Activated CD4-positive, alpha-beta memory T cell treated with anti-CD3 and anti-CD28 coated beads, Interleukin-2, amount 10 ng/mL, durations not matched to agents 7 days and 5 days (primary cell): ENCODE data around the gene SCRN2. TPM values are rescaled to one million over a fixed set of nuclear protein-coding genes. Genes with fewer than 3 reads are reported as not detected.

Source experiments
- CTCF ChIA-PET: fragments of 350-600 bp; sonication (Branson Sonifier 250); formaldehyde crosslinking; loops from one replicate; lab custom pipeline; 2021; ENCODE audit warnings: antibody characterized with exemption, inconsistent platforms; lab: Charles Lee
- POLR2A ChIA-PET: fragments of 350-600 bp; sonication (Branson Sonifier 250); formaldehyde crosslinking; loops from one replicate; lab custom pipeline; 2021; ENCODE audit warnings: antibody characterized with exemption; lab: Charles Lee
- DNase-seq: peaks from one replicate; pipeline ENCODE4 v3.0.0-alpha.2; 2020
- H3K27ac Mint-ChIP-seq: one replicate; pipeline ENCODE4 v1.8.0; 2021; ENCODE audit warnings: mild to moderate bottlenecking, mixed read lengths
- H3K27me3 Mint-ChIP-seq: one replicate; pipeline ENCODE4 v1.8.0; 2021; ENCODE audit warnings: mixed read lengths
- H3K36me3 Mint-ChIP-seq: one replicate; pipeline ENCODE4 v1.8.0; 2021; ENCODE audit warnings: low read depth, mixed read lengths
- H3K4me1 Mint-ChIP-seq: one replicate; pipeline ENCODE4 v1.8.0; 2021; ENCODE audit warnings: mixed read lengths
- H3K4me3 Mint-ChIP-seq: one replicate; pipeline ENCODE4 v1.8.0; 2021; ENCODE audit warnings: mild to moderate bottlenecking, mixed read lengths
- H3K9me3 Mint-ChIP-seq: one replicate; pipeline ENCODE4 v1.8.0; 2021; ENCODE audit warnings: mixed read lengths
- total RNA-seq, 2 experiments: library from RNA; stranded (reverse); gene quantifications; one replicate each; pipeline ENCODE4 v1.2.3, GENCODE V29; 2021

Gene SCRN2
- total RNA-seq, 2 experiments from 2014 or later, result 29.1 to 29.8 TPM

- no peak overlapping the region for H3K27ac Mint-ChIP-seq
- H3K36me3 Mint-ChIP-seq, result no peaks in the 10 kb centered on the region
- no peak for DNase-seq
- H3K27me3 Mint-ChIP-seq, result peaks cover 39% of the 10 kb centered on the region
- CTCF ChIA-PET, result interaction anchor here (0.7 to 1.6 kb wide), 4 partner anchors 10 to 37 kb away, joined by 3 to 4 read pairs (median 3); partner anchors contain the start of gene SCRN2
- no peak overlapping the region for H3K4me3 Mint-ChIP-seq
- H3K4me1 Mint-ChIP-seq, result peaks cover 16% of the 10 kb centered on the region
- POLR2A ChIA-PET, result no interaction called here
- H3K9me3 Mint-ChIP-seq, result no peaks in the 10 kb centered on the region
These were observed 38.0 kb upstream of the SCRN2 start for GRCh38 chr17:47879028-47879585.

GRCh38 chr17:47878203-47879027 is 37.3 kb upstream of the SCRN2 start:
- no peaks in the 10 kb centered on the region for H3K9me3 Mint-ChIP-seq
- H3K27me3 Mint-ChIP-seq, result peaks cover 44% of the 10 kb centered on the region
- H3K4me1 Mint-ChIP-seq, result peaks cover 14% of the 10 kb centered on the region
- DNase-seq, result no peak
- CTCF ChIA-PET, result no interaction called here
- H3K36me3 Mint-ChIP-seq, result no peaks in the 10 kb centered on the region
- POLR2A ChIA-PET, result no interaction called here
- no peak overlapping the region for H3K4me3 Mint-ChIP-seq
- no peak overlapping the region for H3K27ac Mint-ChIP-seq

GRCh38 chr17:47877368-47878034 is 36.4 kb upstream of the SCRN2 start:
- Mint-ChIP-seq H3K27me3 (peaks cover 49% of the 10 kb centered on the region), H3K4me3 (no peak overlapping the region), H3K4me1 (peaks cover 6% of the 10 kb centered on the region), H3K36me3 (no peaks in the 10 kb centered on the region), H3K27ac (no peak overlapping the region), H3K9me3 (no peaks in the 10 kb centered on the region)
- POLR2A ChIA-PET, result no interaction called here
- DNase-seq, result no peak
- CTCF ChIA-PET, result interaction anchor here (0.6 kb wide), 1 partner anchor 15 kb away, joined by 3 read pairs; no protein-coding TSS in a partner anchor

GRCh38 chr17:47875011-47875985 is 34.2 kb upstream of the SCRN2 start:
- DNase-seq, result no peak
- Mint-ChIP-seq H3K27me3 (peaks cover 61% of the 10 kb centered on the region), H3K36me3 (no peaks in the 10 kb centered on the region), H3K4me3 (no peak overlapping the region), H3K27ac (no peak overlapping the region), H3K4me1 (peaks cover 4% of the 10 kb centered on the region), H3K9me3 (no peaks in the 10 kb centered on the region)
- ChIA-PET CTCF (no interaction called here), POLR2A (interaction anchor here (1.0 kb wide), 1 partner anchor 20 kb away, joined by 3 read pairs; the partner anchor contains the start of gene SP2)

- no peaks in the 10 kb centered on the region for H3K9me3 Mint-ChIP-seq
- POLR2A ChIA-PET, result no interaction called here
- no peak overlapping the region for H3K4me3 Mint-ChIP-seq
- peaks cover 63% of the 10 kb centered on the region for H3K27me3 Mint-ChIP-seq
- CTCF ChIA-PET, result no interaction called here
- no peak overlapping the region for H3K27ac Mint-ChIP-seq
- DNase-seq, result no peak
- no peaks in the 10 kb centered on the region for H3K4me1 Mint-ChIP-seq
- H3K36me3 Mint-ChIP-seq, result no peaks in the 10 kb centered on the region
These were observed 32.4 kb upstream of the SCRN2 start for GRCh38 chr17:47873200-47874090.

- Mint-ChIP-seq H3K27ac (no peak overlapping the region), H3K4me3 (no peak overlapping the region), H3K36me3 (no peaks in the 10 kb centered on the region), H3K27me3 (peaks cover 63% of the 10 kb centered on the region), H3K4me1 (no peaks in the 10 kb centered on the region), H3K9me3 (no peaks in the 10 kb centered on the region)
- no peak for DNase-seq
- CTCF ChIA-PET, result interaction anchor here (1.5 kb wide), 1 partner anchor 31 kb away, joined by 5 read pairs; the partner anchor contains the start of gene SCRN2
- POLR2A ChIA-PET, result no interaction called here
These were observed 31.6 kb upstream of the SCRN2 start for GRCh38 chr17:47872651-47873161.

GRCh38 chr17:47872019-47872650 is 31.1 kb upstream of the SCRN2 start:
- no peak for DNase-seq
- Mint-ChIP-seq H3K4me1 (no peaks in the 10 kb centered on the region), H3K27ac (no peak overlapping the region), H3K27me3 (peaks cover 60% of the 10 kb centered on the region), H3K4me3 (no peak overlapping the region), H3K9me3 (no peaks in the 10 kb centered on the region), H3K36me3 (no peaks in the 10 kb centered on the region)
- ChIA-PET POLR2A (no interaction called here), CTCF (interaction anchor here (1.5 kb wide), 1 partner anchor 31 kb away, joined by 5 read pairs; the partner anchor contains the start of gene SCRN2)

- no peaks in the 10 kb centered on the region for H3K4me1 Mint-ChIP-seq
- no peak for DNase-seq
- ChIA-PET POLR2A (no interaction called here), CTCF (interaction anchor here (0.8 kb wide), 1 partner anchor 30 kb away, joined by 3 read pairs; the partner anchor contains the start of gene SCRN2)
- H3K9me3 Mint-ChIP-seq, result no peaks in the 10 kb centered on the region
- H3K27ac Mint-ChIP-seq, result no peak overlapping the region
- no peak overlapping the region for H3K4me3 Mint-ChIP-seq
- no peaks in the 10 kb centered on the region for H3K36me3 Mint-ChIP-seq
- H3K27me3 Mint-ChIP-seq, result peaks cover 58% of the 10 kb centered on the region
These were observed 30.0 kb upstream of the SCRN2 start for GRCh38 chr17:47871048-47871447.

GRCh38 chr17:47870056-47870455 is 29.0 kb upstream of the SCRN2 start:
- Mint-ChIP-seq H3K27me3 (peaks cover 48% of the 10 kb centered on the region), H3K4me3 (no peak overlapping the region), H3K4me1 (peaks cover 3% of the 10 kb centered on the region), H3K9me3 (no peaks in the 10 kb centered on the region), H3K27ac (no peak overlapping the region), H3K36me3 (no peaks in the 10 kb centered on the region)
- DNase-seq, result no peak
- CTCF ChIA-PET, result interaction anchor here (0.8 to 1.1 kb wide), 3 partner anchors 10 to 29 kb away, joined by 3 read pairs; partner anchors contain the start of gene SCRN2
- POLR2A ChIA-PET, result no interaction called here

- Mint-ChIP-seq H3K27ac (no peak overlapping the region), H3K4me3 (no peak overlapping the region), H3K4me1 (peaks cover 10% of the 10 kb centered on the region), H3K27me3 (peaks cover 40% of the 10 kb centered on the region), H3K9me3 (no peaks in the 10 kb centered on the region), H3K36me3 (no peaks in the 10 kb centered on the region)
- CTCF ChIA-PET, result interaction anchor here (1.0 to 1.1 kb wide), 2 partner anchors 9 to 28 kb away, joined by 3 read pairs; partner anchors contain the start of gene SCRN2
- no peak for DNase-seq
- POLR2A ChIA-PET, result no interaction called here
These were observed 28.0 kb upstream of the SCRN2 start for GRCh38 chr17:47869114-47869513.
